Mesothelial cell of epicardium (in vitro differentiated cells): Measurements from ENCODE around the gene NXNL1. TPM values are rescaled to one million over a fixed set of nuclear protein-coding genes. Genes with fewer than 3 reads are reported as not detected.

Experiments
- total RNA-seq: library from RNA; stranded (reverse); gene quantifications from 3 replicates; pipeline ENCODE4 v1.2.1, GENCODE V29; 2021

NXNL1 gene
- total RNA-seq, 1 donor from 2014 or later = not detected

Other genes starting within 250 kb of the NXNL1 start
- 24.4 to 26.0 TPM (median 25.8 TPM) in 3 replicates for gene USE1, start 245.6 kb downstream of the NXNL1 start, total RNA-seq
- gene OCEL1, start 234.7 kb downstream of the NXNL1 start, total RNA-seq = 14.3 to 19.2 TPM (median 16.2 TPM) in 3 replicates
- gene NR2F6, start 215.0 kb downstream of the NXNL1 start, total RNA-seq = 59.1 to 61.8 TPM (median 61.2 TPM) in 3 replicates
- gene USHBP1, start 196.2 kb downstream of the NXNL1 start, total RNA-seq = 0.45 TPM in 1 of 3 replicates, not detected in the others
- 91.6 to 98.6 TPM (median 92.2 TPM) in 3 replicates for gene BABAM1, start 193.5 kb downstream of the NXNL1 start, total RNA-seq
- gene ANKLE1, start 179.0 kb downstream of the NXNL1 start, total RNA-seq = 3.6 to 4.1 TPM (median 3.7 TPM) in 3 replicates
- 25.4 to 26.4 TPM (median 26.1 TPM) in 3 replicates for gene ABHD8, start 157.5 kb downstream of the NXNL1 start, total RNA-seq
- gene MRPL34, start 155.1 kb downstream of the NXNL1 start, total RNA-seq = 47.7 to 51.0 TPM (median 50.1 TPM) in 3 replicates
- gene DDA1, start 151.4 kb downstream of the NXNL1 start, total RNA-seq = 37.3 to 39.6 TPM (median 38.3 TPM) in 3 replicates
- gene ANO8, start 126.1 kb downstream of the NXNL1 start, total RNA-seq = 42.1 to 43.7 TPM (median 43.5 TPM) in 3 replicates
- gene GTPBP3, start 123.4 kb downstream of the NXNL1 start, total RNA-seq = 42.5 to 47.0 TPM (median 45.0 TPM) in 3 replicates
- 0.93 to 1.1 TPM (median 0.94 TPM) in 3 replicates for gene PLVAP, start 83.6 kb downstream of the NXNL1 start, total RNA-seq
- 8.7 to 11.9 TPM (median 10.9 TPM) in 3 replicates for gene CCDC194, start 66.7 kb downstream of the NXNL1 start, total RNA-seq
- gene BST2, start 55.3 kb downstream of the NXNL1 start, total RNA-seq = 326 to 362 TPM (median 360 TPM) in 3 replicates
- 53.5 to 57.2 TPM (median 54.5 TPM) in 3 replicates for gene MVB12A, start 40.9 kb downstream of the NXNL1 start, total RNA-seq
- gene TMEM221, start 12.3 kb downstream of the NXNL1 start, total RNA-seq = 4.8 to 6.0 TPM (median 5.1 TPM) in 3 replicates
- 25.1 to 27.5 TPM (median 26.0 TPM) in 3 replicates for gene SLC27A1, start 9.6 kb upstream of the NXNL1 start, total RNA-seq
- 100.0 to 106 TPM (median 104 TPM) in 3 replicates for gene PGLS, start 50.7 kb upstream of the NXNL1 start, total RNA-seq
- gene COLGALT1, start 94.7 kb upstream of the NXNL1 start, total RNA-seq = 58.0 to 61.9 TPM (median 59.3 TPM) in 3 replicates
- 0.41 to 1.1 TPM (median 0.60 TPM) in 3 replicates for gene UNC13A, start 227.4 kb upstream of the NXNL1 start, total RNA-seq